ENCODE results near the gene MAPK12. TPM values are rescaled to one million over a fixed set of nuclear protein-coding genes. Genes with fewer than 3 reads are reported as not detected.

Gene MAPK12
- total RNA-seq, 1 donor from 2014 or later, result 25.5 TPM

GRCh38 chr22:50242406-50242949 is 19.0 kb downstream of the MAPK12 start:
- Histone ChIP-seq H3K27me3 (ENCODE audit: control insufficient read depth, insufficient read depth, low read length) (no peaks in the 10 kb centered on the region), H3K4me3 (ENCODE audit: low read depth, low read length) (peak overlapping the region; percentile 21), H3K36me3 (ENCODE audit: control insufficient read depth, insufficient read depth, low read length) (peaks cover 6% of the 10 kb centered on the region)
- no peak for TF ChIP-seq CTCF (IDR thresholded peaks at IDR 0.05; ENCODE audit: insufficient read depth, low read length, poor library complexity, severe bottlenecking)
- no peak for DNase-seq (ENCODE audit: low read depth)

- H3K36me3 ChIP-seq (ENCODE audit: control insufficient read depth, insufficient read depth, low read length), result peaks cover 2% of the 10 kb centered on the region
- no peak for TF ChIP-seq CTCF (IDR thresholded peaks at IDR 0.05; ENCODE audit: insufficient read depth, low read length, poor library complexity, severe bottlenecking)
- H3K4me3 ChIP-seq (ENCODE audit: low read depth, low read length), result no peak overlapping the region
- H3K27me3 ChIP-seq (ENCODE audit: control insufficient read depth, insufficient read depth, low read length), result no peaks in the 10 kb centered on the region
- DNase-seq (ENCODE audit: low read depth), result no peak
Measured at GRCh38 chr22:50238755-50239154, 22.7 kb downstream of the MAPK12 start.

- Histone ChIP-seq H3K4me3 (ENCODE audit: low read depth, low read length) (no peak overlapping the region), H3K36me3 (ENCODE audit: control insufficient read depth, insufficient read depth, low read length) (peaks cover 2% of the 10 kb centered on the region), H3K27me3 (ENCODE audit: control insufficient read depth, insufficient read depth, low read length) (no peaks in the 10 kb centered on the region)
- no peak for DNase-seq (ENCODE audit: low read depth)
- TF ChIP-seq CTCF (IDR thresholded peaks at IDR 0.05; ENCODE audit: insufficient read depth, low read length, poor library complexity, severe bottlenecking), result peak; percentile 54
Measured at GRCh38 chr22:50236731-50237409, 24.6 kb downstream of the MAPK12 start.

- TF ChIP-seq CTCF (IDR thresholded peaks at IDR 0.05; ENCODE audit: insufficient read depth, low read length, poor library complexity, severe bottlenecking), result no peak
- no peaks in the 10 kb centered on the region for H3K27me3 ChIP-seq (ENCODE audit: control insufficient read depth, insufficient read depth, low read length)
- H3K4me3 ChIP-seq (ENCODE audit: low read depth, low read length), result no peak overlapping the region
- no peak for DNase-seq (ENCODE audit: low read depth)
- no peaks in the 10 kb centered on the region for H3K36me3 ChIP-seq (ENCODE audit: control insufficient read depth, insufficient read depth, low read length)
Measured at GRCh38 chr22:50233223-50233622, 28.3 kb downstream of the MAPK12 start.

GRCh38 chr22:50232481-50233151 is 28.9 kb downstream of the MAPK12 start:
- no peak for DNase-seq (ENCODE audit: low read depth)
- Histone ChIP-seq H3K36me3 (ENCODE audit: control insufficient read depth, insufficient read depth, low read length) (no peaks in the 10 kb centered on the region), H3K27me3 (ENCODE audit: control insufficient read depth, insufficient read depth, low read length) (no peaks in the 10 kb centered on the region), H3K4me3 (ENCODE audit: low read depth, low read length) (no peak overlapping the region)
- TF ChIP-seq CTCF (IDR thresholded peaks at IDR 0.05; ENCODE audit: insufficient read depth, low read length, poor library complexity, severe bottlenecking), result no peak
